A673 (cell line): ENCODE measurements around the gene CLCNKB. TPM values are rescaled to one million over a fixed set of nuclear protein-coding genes. Genes with fewer than 3 reads are reported as not detected.

ENCODE experiments used
- BruUV-seq: library from RNA; stranded (reverse); fragments of 400-500 nt; replicated peaks from 2 replicates; lab custom pipeline; 2021; lab: Mats Ljungman, UMichigan
- CTCF ChIA-PET: fragments of 300-600 bp; sonication (Branson Sonifier 250); formaldehyde crosslinking; loops from one replicate; lab custom pipeline; 2022; ENCODE audit warnings: antibody characterized with exemption; lab: Charles Lee
- POLR2A ChIA-PET: fragments of 300-600 bp; sonication (Branson Sonifier 250); formaldehyde crosslinking; loops from one replicate; lab custom pipeline; 2022; ENCODE audit warnings: antibody characterized with exemption; ENCODE audit not compliant: low non-redundant PET; lab: Charles Lee
- DNase-seq: peaks from one replicate; pipeline ENCODE4 v3.0.0-alpha.2; 2015; ENCODE audit warnings: low spot score
- H3K27ac ChIP-seq: fragments of 200-600 bp; sonication (generic); 2 replicates; pipeline ENCODE4 v1.5.1; 2016; ENCODE audit warnings: mixed run types, low read depth, mild to moderate bottlenecking, mixed read lengths, antibody characterized with exemption, low read length; ENCODE audit not compliant: poor library complexity, severe bottlenecking
- H3K27me3 ChIP-seq: fragments of 200-600 bp; sonication (generic); replicated peaks from 2 replicates; pipeline ENCODE4 v1.6.1; 2017; ENCODE audit warnings: mixed run types, low read depth, mild to moderate bottlenecking, mixed read lengths, antibody characterized with exemption, low read length; ENCODE audit not compliant: insufficient read depth, poor library complexity
- H3K36me3 ChIP-seq: fragments of 200-600 bp; sonication (generic); 2 replicates; pipeline ENCODE4 v1.6.1; 2016; ENCODE audit warnings: mixed run types, mild to moderate bottlenecking, mixed read lengths, antibody characterized with exemption, low read length; ENCODE audit not compliant: insufficient read depth, poor library complexity, severe bottlenecking
- H3K4me1 ChIP-seq: fragments of 200-600 bp; sonication (generic); 2 replicates; pipeline ENCODE4 v1.6.1; 2017; ENCODE audit warnings: mixed run types, mild to moderate bottlenecking, mixed read lengths, antibody characterized with exemption, low read length; ENCODE audit not compliant: insufficient read depth, poor library complexity, severe bottlenecking
- H3K4me3 ChIP-seq: fragments of 200-600 bp; sonication (generic); 2 replicates; pipeline ENCODE4 v1.5.1; 2016; ENCODE audit warnings: low read depth, mixed run types, mild to moderate bottlenecking, mixed read lengths, low read length; ENCODE audit not compliant: poor library complexity, severe bottlenecking
- H3K9me3 ChIP-seq: fragments of 200-600 bp; sonication (generic); 2 replicates; pipeline ENCODE4 v1.6.1; 2016; ENCODE audit warnings: mixed run types, low read depth, mild to moderate bottlenecking, mixed read lengths, antibody characterized with exemption, low read length; ENCODE audit not compliant: poor library complexity, severe bottlenecking
- EZH2 ChIP-seq: fragments of 200-600 bp; sonication (generic); IDR thresholded peaks from 2 replicates; pipeline ENCODE4 v1.6.1; 2017; ENCODE audit warnings: borderline replicate concordance, low read depth, mild to moderate bottlenecking, mixed read lengths, antibody characterized with exemption, low read length; ENCODE audit not compliant: poor library complexity, severe bottlenecking
- intact Hi-C: fragments of 100-400 bp; cut with micrococcal nuclease; formaldehyde crosslinking; loops from one replicate; pipeline ENCODE4 v1.10.0; 2022; ENCODE audit not compliant: unreplicated experiment
- total RNA-seq: library from RNA; stranded (reverse); gene quantifications from 2 replicates; pipeline ENCODE4 v1.2.3, GENCODE V29; 2021
- TF ChIP-seq, protein P1 (sequence below): fragments of 300-800, 200-600 bp; sonication (generic); conservative IDR thresholded peaks from 2 replicates; pipeline ENCODE4 v1.5.1; 2017; ENCODE audit warnings: low read depth, mild to moderate bottlenecking, antibody characterized with exemption, low read length, moderate library complexity, mixed read lengths

CLCNKB gene
- total RNA-seq, 1 experiment from 2014 or later: 0.13 TPM

DNA sequence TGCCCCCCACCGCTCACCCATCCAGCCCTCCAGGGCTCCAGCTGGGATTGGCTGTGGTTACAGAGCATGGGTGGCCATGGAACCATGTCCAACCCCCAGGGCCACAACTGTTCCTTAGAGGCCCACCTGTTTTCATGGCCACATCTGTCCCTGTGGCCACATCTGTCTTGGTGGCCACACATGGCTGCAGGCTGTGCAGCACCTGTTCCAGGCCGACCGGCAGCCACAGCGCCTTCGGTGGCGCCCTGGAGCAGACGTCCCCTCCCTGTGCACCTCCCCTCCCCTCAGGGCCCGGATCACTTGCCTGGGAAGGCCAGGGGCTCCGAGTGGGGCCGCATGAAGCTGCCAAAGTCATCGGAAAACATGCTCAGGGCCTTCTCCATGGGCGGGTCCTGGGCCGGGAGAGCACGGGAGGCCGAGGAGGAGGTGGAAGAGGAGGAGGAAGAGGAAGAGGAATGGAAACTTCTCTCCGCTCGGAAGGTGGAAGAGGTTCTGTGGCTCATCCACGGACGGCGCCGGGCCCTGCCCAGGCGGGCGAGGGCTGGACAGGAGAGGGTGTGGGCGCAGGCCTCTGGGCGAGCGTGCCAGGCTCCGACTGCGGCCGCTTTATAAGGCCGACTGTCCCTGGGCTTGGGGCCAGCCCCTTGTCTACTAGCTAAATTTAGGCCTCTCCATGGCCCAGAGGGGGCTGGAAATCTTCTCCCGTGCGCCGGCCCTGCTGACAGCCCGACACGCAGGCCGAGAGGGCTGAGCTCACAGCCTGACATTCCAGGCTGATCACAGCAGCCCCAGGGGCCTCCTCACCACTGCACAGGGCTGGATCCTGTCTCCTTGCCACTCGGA is 25.9 kb upstream of the CLCNKB start, which contains the start of gene HSPB7:
Gene HSPB7, minus strand, starts transcription at position 583 of the 843 bp plus-strand sequence. Its CDS starts 80 bp downstream, at position 503.
- ChIA-PET POLR2A (no interaction called here), CTCF (no interaction called here)
- Histone ChIP-seq H3K27me3 (no peaks in the 10 kb centered on the region), H3K36me3 (no peaks in the 10 kb centered on the region), H3K4me1 (peaks cover 7% of the 10 kb centered on the region), H3K9me3 (no peaks in the 10 kb centered on the region), H3K27ac (no peak within 1 kb of the TSS), H3K4me3 (no peak within 1 kb of the TSS)
- no TSS peak for BruUV-seq
- DNase-seq: no peak
- intact Hi-C loops: no loop called here
- TF ChIP-seq EZH2: no peak
- TF ChIP-seq, protein P1, sequence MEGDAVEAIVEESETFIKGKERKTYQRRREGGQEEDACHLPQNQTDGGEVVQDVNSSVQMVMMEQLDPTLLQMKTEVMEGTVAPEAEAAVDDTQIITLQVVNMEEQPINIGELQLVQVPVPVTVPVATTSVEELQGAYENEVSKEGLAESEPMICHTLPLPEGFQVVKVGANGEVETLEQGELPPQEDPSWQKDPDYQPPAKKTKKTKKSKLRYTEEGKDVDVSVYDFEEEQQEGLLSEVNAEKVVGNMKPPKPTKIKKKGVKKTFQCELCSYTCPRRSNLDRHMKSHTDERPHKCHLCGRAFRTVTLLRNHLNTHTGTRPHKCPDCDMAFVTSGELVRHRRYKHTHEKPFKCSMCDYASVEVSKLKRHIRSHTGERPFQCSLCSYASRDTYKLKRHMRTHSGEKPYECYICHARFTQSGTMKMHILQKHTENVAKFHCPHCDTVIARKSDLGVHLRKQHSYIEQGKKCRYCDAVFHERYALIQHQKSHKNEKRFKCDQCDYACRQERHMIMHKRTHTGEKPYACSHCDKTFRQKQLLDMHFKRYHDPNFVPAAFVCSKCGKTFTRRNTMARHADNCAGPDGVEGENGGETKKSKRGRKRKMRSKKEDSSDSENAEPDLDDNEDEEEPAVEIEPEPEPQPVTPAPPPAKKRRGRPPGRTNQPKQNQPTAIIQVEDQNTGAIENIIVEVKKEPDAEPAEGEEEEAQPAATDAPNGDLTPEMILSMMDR: no peak

DNA sequence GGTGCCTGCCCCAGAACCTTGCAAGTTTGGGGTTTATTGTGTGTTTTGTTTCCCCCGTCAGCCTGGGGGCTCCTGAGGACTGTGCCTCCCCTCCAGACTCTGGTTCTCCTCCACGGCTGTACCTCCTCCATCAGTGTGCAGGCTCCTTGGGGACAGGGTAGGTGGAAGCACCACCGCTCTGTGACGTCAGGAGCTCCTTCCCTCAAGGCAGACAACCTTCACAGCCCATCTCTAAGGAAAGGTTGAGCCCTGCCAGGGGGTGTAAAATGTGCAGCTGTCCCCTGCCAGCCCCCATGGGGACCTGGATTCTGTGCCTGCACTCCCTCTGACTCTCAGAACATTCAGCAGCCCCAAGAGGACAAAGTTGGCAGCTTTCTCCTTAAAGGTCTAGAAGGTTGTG is 25.3 kb upstream of the CLCNKB start:
- ChIA-PET CTCF (no interaction called here), POLR2A (no interaction called here)
- H3K4me1 ChIP-seq: peaks cover 1% of the 10 kb centered on the region
- no peaks in the 10 kb centered on the region for H3K27me3 ChIP-seq
- no peaks in the 10 kb centered on the region for H3K9me3 ChIP-seq
- no peak overlapping the region for H3K27ac ChIP-seq
- TF ChIP-seq, protein P1: no peak
- no peak for TF ChIP-seq EZH2
- no TSS peak for BruUV-seq
- no peak for DNase-seq
- intact Hi-C loops: no loop called here
- H3K36me3 ChIP-seq: no peaks in the 10 kb centered on the region
- no peak overlapping the region for H3K4me3 ChIP-seq

DNA sequence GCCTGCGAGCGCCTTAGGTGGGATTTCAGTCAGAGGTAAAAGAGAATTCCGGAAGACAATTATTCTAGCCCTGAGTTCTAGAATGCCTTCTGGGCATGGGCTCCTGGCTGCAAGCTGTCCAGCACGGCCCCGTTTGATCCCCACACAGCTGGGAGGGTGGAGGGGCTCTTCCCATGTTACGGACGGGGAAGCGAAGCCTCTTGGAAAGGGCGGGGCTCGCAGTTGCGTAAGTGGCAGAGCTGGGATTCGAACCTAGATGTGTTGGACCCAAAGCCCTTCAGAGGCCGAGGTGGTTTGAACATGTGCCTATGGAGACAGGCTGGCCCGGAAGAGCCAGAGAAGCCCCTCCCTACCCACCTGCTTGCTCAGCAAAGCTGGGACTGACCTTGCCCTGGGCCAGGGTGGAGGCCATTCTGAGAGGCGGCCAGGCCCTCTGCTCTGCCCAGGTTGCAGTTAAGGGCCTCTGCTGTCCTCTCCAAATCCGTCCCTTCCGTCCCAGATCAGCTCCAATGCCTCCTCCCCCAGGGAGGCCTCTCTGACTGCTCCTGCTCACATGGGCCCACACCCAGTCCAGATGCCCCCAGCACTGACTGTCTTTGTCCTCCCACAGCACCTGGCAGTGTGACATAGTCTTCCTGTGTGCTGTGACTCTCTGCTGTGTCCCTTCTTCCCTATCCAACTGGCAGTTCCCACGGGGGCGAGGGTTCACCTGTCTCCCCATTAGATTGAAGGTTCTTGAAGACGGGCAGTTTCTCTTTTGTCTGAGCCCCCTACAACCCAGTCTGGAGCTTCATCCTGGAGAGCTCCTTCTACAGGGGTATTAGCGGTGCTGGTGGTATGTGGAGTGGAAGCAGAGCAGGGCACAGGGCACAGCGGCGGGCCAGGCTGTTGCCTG is 24.6 kb upstream of the CLCNKB start:
- Histone ChIP-seq H3K9me3 (no peaks in the 10 kb centered on the region), H3K4me3 (no peak overlapping the region), H3K27me3 (no peaks in the 10 kb centered on the region), H3K36me3 (no peaks in the 10 kb centered on the region), H3K4me1 (no peaks in the 10 kb centered on the region), H3K27ac (no peak overlapping the region)
- TF ChIP-seq, protein P1: no peak
- no peak for TF ChIP-seq EZH2
- no peak for DNase-seq
- BruUV-seq: no TSS peak
- ChIA-PET POLR2A (no interaction called here), CTCF (no interaction called here)
- intact Hi-C loops: no loop called here
